Psoas muscle (tissue), 8 donors: ENCODE measurements around the gene MED19. TPM values are rescaled to one million over a fixed set of nuclear protein-coding genes. Genes with fewer than 3 reads are reported as not detected.

Source experiments
- ATAC-seq, 4 donors: fragments of 200-7000 bp; cut with Tn5 transposase; one replicate each; pipeline ENCODE4 v1.9.1; 2020; ENCODE audit warnings: moderate library complexity in 3 of 4, mild to moderate bottlenecking in 2 of 4
- DNase-seq, 2 donors: peaks; one replicate each; pipeline ENCODE4 v3.0.0-alpha.2; 2020
- H3K27ac ChIP-seq: fragments of 200-600 bp; one replicate; pipeline ENCODE4 v1.8.0; 2022
- H3K27me3 ChIP-seq, 3 donors: fragments of 200-600 bp in 1 of 3; one replicate each; pipeline versions ENCODE4 v1.6.1 to v1.8.0; 2013 to 2022; ENCODE audit warnings: low read length in 2 of 3, mild to moderate bottlenecking in 2 of 3, moderate library complexity in 1 of 3; ENCODE audit not compliant: insufficient read depth in 3 of 3
- H3K36me3 ChIP-seq, 2 donors: fragments of 200-600 bp in 1 of 2; one replicate each; pipeline versions ENCODE4 v1.6.1 to v1.8.0; 2013 to 2022; ENCODE audit warnings: low read depth in 1 of 2, mild to moderate bottlenecking in 1 of 2, moderate library complexity in 1 of 2; ENCODE audit not compliant: insufficient read depth in 1 of 2
- H3K4me1 ChIP-seq: fragments of 200-600 bp; one replicate; pipeline ENCODE4 v1.8.0; 2022
- H3K4me3 ChIP-seq: fragments of 200-600 bp; one replicate; pipeline ENCODE4 v1.8.0; 2022; ENCODE audit warnings: mild to moderate bottlenecking
- H3K9me3 ChIP-seq: fragments of 200-600 bp; one replicate; pipeline ENCODE4 v1.8.0; 2022
- CTCF ChIP-seq: fragments of 200-600 bp; IDR thresholded peaks from one replicate; pipeline ENCODE4 v1.8.0; 2022; ENCODE audit warnings: antibody characterized with exemption
- WGBS, 3 donors: extraction: QIAGEN DNeasy Blood & Tissue Kit; methylation state at CpG; one replicate each; pipeline versions ENCODE4 v1.1.6 to v1.1.7; 2013; 5-methylcytosine and 5-hydroxymethylcytosine counted together
- intact Hi-C, 2 donors: fragments of 100-400 bp; cut with DNase I; formaldehyde crosslinking; loops; one replicate each; pipeline versions ENCODE4 v1.11.0 to v1.14.2; 2022
- polyA plus RNA-seq, 3 donors: library from polyadenylated mRNA; stranded (reverse); fragments of 200-250 nt; gene quantifications; one replicate each; pipeline ENCODE4 v1.2.3, GENCODE V29; 2013
- total RNA-seq, 4 donors: library from RNA; stranded (reverse); fragmentation: NEBNext Ultra II Directional in 2 of 4; extraction: Animal tissue kit (Norgen Biotek cat#: 25700) in 2 of 4; gene quantifications; one replicate each; pipeline versions ENCODE4 v1.2.1 to v1.2.4, GENCODE V29; 2021 to 2023
- donor health status: healthy with polysubstance abuse.
- donor health status: DM: no; HTN: no; CAD: no; lungs with moderate emphysema.
- donor health status: Bipolar disorder and iron deficiency.
- donor health status: healthy.
- donor health status: DM: yes; HTN: yes; CAD: no.
- donor health status: DM: no; HTN: no; CAD: no.
- donor health status: DM: no; HTN: no; CAD: no.
- donor health status: DM: yes; HTN: yes; CAD: no.

Gene MED19
- total and polyA plus RNA-seq, 7 donors = 6.7 to 19.7 (median 9.4) TPM

GRCh38 chr11:57667736-57668433, 44.1 kb downstream of the MED19 start, which contains the start of gene ZDHHC5:
Gene ZDHHC5 (plus strand): TSS chr11:57668114. CDS start chr11:57673091, 4,977 bp downstream.
- peak within 1 kb of the TSS; percentile 92 for H3K4me3 ChIP-seq
- peaks cover 20% of the 10 kb centered on the region for H3K4me1 ChIP-seq
- DNase-seq = peak; percentile 99 to 100
- H3K9me3 ChIP-seq = no peaks in the 10 kb centered on the region
- H3K36me3 ChIP-seq = peaks cover 7 to 11% of the 10 kb centered on the region in 2 donors
- intact Hi-C loops = loop anchor here in 1 of 2 donors (5.0 kb wide), 1 partner anchor 44 kb away; the partner anchor contains the start of genes MED19 and TMX2
- H3K27me3 ChIP-seq = no peaks in the 10 kb centered on the region
- H3K27ac ChIP-seq = peak within 1 kb of the TSS; percentile 99
- WGBS, 3 donors = 0 to 1% (median 0%) methylated on average over 78 to 96 of the region's 96 CpGs
- ATAC-seq = peak; percentile 92 to 95 (median 93)
- TF ChIP-seq CTCF = peak; percentile 52

DNA sequence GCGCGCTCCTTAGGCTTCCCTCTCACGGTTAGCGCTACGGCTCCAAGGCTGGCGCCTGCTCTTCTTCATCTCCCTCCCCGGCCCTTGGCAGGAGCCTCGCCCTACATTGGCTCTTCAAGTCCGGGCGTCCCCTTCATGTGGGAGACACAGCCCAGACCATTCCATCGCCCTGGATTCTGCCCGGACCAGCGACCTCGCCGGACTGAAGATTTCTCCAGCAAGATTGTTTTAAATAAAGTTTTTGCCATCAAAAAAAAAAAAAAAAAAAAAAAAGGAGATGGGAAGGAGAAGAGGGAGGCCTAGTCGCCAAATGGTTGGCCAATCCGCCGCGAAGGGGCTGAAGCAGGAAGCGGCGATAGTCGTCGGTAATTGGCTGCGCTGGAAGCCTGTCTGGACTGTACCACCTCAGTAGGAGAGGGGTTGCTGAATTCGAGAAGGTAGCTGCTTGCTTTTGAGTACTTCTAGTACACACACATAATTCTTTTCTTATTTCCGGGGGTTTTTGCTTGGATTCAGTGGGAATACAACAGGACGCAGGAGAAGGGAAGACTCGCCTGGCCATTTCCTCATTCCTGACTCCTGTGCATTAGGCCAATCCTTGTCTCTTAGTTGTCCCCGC, 44.8 kb downstream of the MED19 start:
- 0% methylated on average over 29 of the region's 29 CpGs for WGBS, 3 donors
- intact Hi-C loops = loop anchor here in 1 of 2 donors (5.0 kb wide), 1 partner anchor 45 kb away; the partner anchor contains the start of genes MED19 and TMX2
- Histone ChIP-seq H3K4me3 (peak overlapping the region; percentile 92), H3K27me3 (no peaks in the 10 kb centered on the region), H3K9me3 (no peaks in the 10 kb centered on the region), H3K4me1 (peaks cover 20% of the 10 kb centered on the region), H3K36me3 (peaks cover under 1 to 11% of the 10 kb centered on the region in 2 donors), H3K27ac (peak overlapping the region; percentile 99)
- no peak for TF ChIP-seq CTCF
- DNase-seq = peak; percentile 97 to 99
- ATAC-seq = peak; percentile 87 to 91 (median 88)

GRCh38 chr11:57663975-57664374, 48.0 kb downstream of the MED19 start:
- H3K27me3 ChIP-seq = no peaks in the 10 kb centered on the region
- no peak for ATAC-seq
- DNase-seq = no peak
- peaks cover 3% of the 10 kb centered on the region for H3K4me1 ChIP-seq
- H3K36me3 ChIP-seq = peaks cover 5 to 40% of the 10 kb centered on the region in 2 donors
- 79 to 87% (median 79%) methylated on average over 9 of the region's 9 CpGs for WGBS, 3 donors
- no peak for TF ChIP-seq CTCF
- intact Hi-C loops = no loop called here
- H3K27ac ChIP-seq = no peak overlapping the region
- H3K4me3 ChIP-seq = no peak overlapping the region
- no peaks in the 10 kb centered on the region for H3K9me3 ChIP-seq

GRCh38 chr11:57662893-57663292, 49.1 kb downstream of the MED19 start:
- Histone ChIP-seq H3K9me3 (no peaks in the 10 kb centered on the region), H3K4me3 (no peak overlapping the region), H3K27ac (no peak overlapping the region), H3K4me1 (peaks cover 11% of the 10 kb centered on the region), H3K36me3 (peaks cover 5 to 40% of the 10 kb centered on the region in 2 donors), H3K27me3 (no peaks in the 10 kb centered on the region)
- ATAC-seq (no peak), DNase-seq (no peak)
- intact Hi-C loops = no loop called here
- TF ChIP-seq CTCF = no peak
- 65 to 74% (median 71%) methylated on average over 4 of the region's 4 CpGs for WGBS, 3 donors
